Colonic mucosa (tissue), 4 donors: ENCODE results near the gene LRRN2. TPM values are rescaled to one million over a fixed set of nuclear protein-coding genes. Genes with fewer than 3 reads are reported as not detected.

ENCODE experiments used
- DNase-seq: peaks from one replicate; pipeline ENCODE4 v3.0.0-alpha.2; 2020
- H3K27ac ChIP-seq: fragments of 200-600 bp; one replicate; pipeline ENCODE4 v1.8.0; 2021
- H3K27me3 ChIP-seq: fragments of 200-600 bp; one replicate; pipeline ENCODE4 v1.8.0; 2021
- H3K36me3 ChIP-seq: fragments of 200-600 bp; one replicate; pipeline ENCODE4 v1.8.0; 2021
- H3K4me1 ChIP-seq: fragments of 200-600 bp; one replicate; pipeline ENCODE4 v1.8.0; 2021; ENCODE audit warnings: mild to moderate bottlenecking
- H3K4me3 ChIP-seq: fragments of 200-600 bp; one replicate; pipeline ENCODE4 v1.8.0; 2021
- H3K9ac ChIP-seq, 2 donors: one replicate each; pipeline ENCODE4 v1.7.0; 2013; ENCODE audit warnings: control low read depth in 2 of 2, low read depth in 2 of 2, low read length in 2 of 2
- H3K9me3 ChIP-seq: fragments of 200-600 bp; one replicate; pipeline ENCODE4 v1.8.0; 2021
- CTCF ChIP-seq: fragments of 200-600 bp; IDR thresholded peaks from one replicate; pipeline ENCODE4 v1.8.0; 2022; ENCODE audit warnings: antibody characterized with exemption, mild to moderate bottlenecking
- intact Hi-C: fragments of 100-400 bp; cut with DNase I; formaldehyde crosslinking; loops from one replicate; pipeline ENCODE4 v1.14.1; 2022
- total RNA-seq, 2 donors: library from RNA; stranded (reverse); fragmentation: NEBNext Ultra II Directional in 1 of 2; extraction: Animal tissue kit (Norgen Biotek cat#: 25700) in 1 of 2; gene quantifications; one replicate each; pipeline ENCODE4 v1.2.1, GENCODE V29; 2021
- donor health status: healthy.
- donor health status: DM: no; HTN: no; CAD: no.
- donor health status: DM: no; HTN: no; CAD: no.

Gene LRRN2
- total RNA-seq, 2 donors from 2014 or later = 13.1 to 13.9 TPM

GRCh38 chr1:204663644-204664383 is 21.7 kb downstream of the LRRN2 start:
- intact Hi-C loops = no loop called here
- Histone ChIP-seq H3K9ac (no peak overlapping the region), H3K4me1 (no peaks in the 10 kb centered on the region), H3K27me3 (no peaks in the 10 kb centered on the region), H3K27ac (no peak overlapping the region), H3K4me3 (no peak overlapping the region), H3K36me3 (no peaks in the 10 kb centered on the region), H3K9me3 (no peaks in the 10 kb centered on the region)
- no peak for TF ChIP-seq CTCF
- no peak for DNase-seq

DNA sequence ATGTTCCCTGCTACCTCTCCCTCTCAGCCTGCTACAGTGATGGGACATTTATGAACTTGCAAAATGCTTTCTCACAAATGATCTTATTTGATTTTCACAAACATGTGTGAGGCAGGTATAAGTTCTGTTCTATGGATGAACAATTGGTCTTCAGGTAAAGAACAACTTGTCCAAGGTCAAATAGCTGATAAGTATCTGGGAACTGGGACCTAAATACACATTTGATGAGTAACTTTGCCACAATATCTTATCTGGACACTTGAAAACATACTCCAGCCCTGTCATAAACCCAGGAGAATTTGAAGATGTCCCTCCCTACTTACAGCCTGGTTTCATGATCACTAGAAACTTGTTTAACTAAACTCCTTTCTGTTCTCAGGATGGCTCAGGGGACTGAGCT is 23.0 kb downstream of the LRRN2 start:
- H3K27ac ChIP-seq = no peak overlapping the region
- no peaks in the 10 kb centered on the region for H3K27me3 ChIP-seq
- no peak overlapping the region for H3K9ac ChIP-seq
- no peak for DNase-seq
- intact Hi-C loops = no loop called here
- H3K9me3 ChIP-seq = no peaks in the 10 kb centered on the region
- H3K36me3 ChIP-seq = no peaks in the 10 kb centered on the region
- no peak overlapping the region for H3K4me3 ChIP-seq
- no peaks in the 10 kb centered on the region for H3K4me1 ChIP-seq
- TF ChIP-seq CTCF = no peak

- H3K27ac ChIP-seq = no peak overlapping the region
- H3K27me3 ChIP-seq = no peaks in the 10 kb centered on the region
- DNase-seq = no peak
- H3K9ac ChIP-seq = no peak overlapping the region
- intact Hi-C loops = no loop called here
- H3K9me3 ChIP-seq = no peaks in the 10 kb centered on the region
- no peak for TF ChIP-seq CTCF
- H3K4me1 ChIP-seq = no peaks in the 10 kb centered on the region
- no peak overlapping the region for H3K4me3 ChIP-seq
- H3K36me3 ChIP-seq = no peaks in the 10 kb centered on the region
Observed at GRCh38 chr1:204660509-204660908, 25.0 kb downstream of the LRRN2 start.

- DNase-seq = no peak
- no peak overlapping the region for H3K4me3 ChIP-seq
- no peak for TF ChIP-seq CTCF
- no peak overlapping the region for H3K27ac ChIP-seq
- H3K36me3 ChIP-seq = no peaks in the 10 kb centered on the region
- no peak overlapping the region for H3K9ac ChIP-seq
- H3K4me1 ChIP-seq = no peaks in the 10 kb centered on the region
- intact Hi-C loops = no loop called here
- H3K27me3 ChIP-seq = no peaks in the 10 kb centered on the region
- no peaks in the 10 kb centered on the region for H3K9me3 ChIP-seq
Observed at GRCh38 chr1:204659056-204659455, 26.5 kb downstream of the LRRN2 start.

DNA sequence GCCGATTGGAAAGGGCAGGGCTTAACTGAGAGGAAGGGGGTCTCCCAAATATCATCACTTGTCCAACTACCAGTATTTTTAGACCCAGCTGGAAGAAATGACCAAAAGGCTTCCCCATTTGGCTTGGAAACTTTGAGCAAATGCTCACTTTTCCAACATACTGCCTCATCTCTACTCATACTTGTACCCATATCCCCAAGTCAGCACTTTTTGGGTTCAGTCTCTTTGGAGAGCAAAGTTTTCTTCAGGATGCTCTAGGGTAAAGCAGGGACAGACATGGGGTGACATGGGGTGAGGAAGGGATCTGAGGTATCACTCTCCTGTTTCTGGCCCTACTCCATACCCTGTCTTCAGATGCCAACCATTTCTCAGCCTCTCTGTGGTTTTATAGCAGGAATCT is 27.2 kb downstream of the LRRN2 start:
- H3K36me3 ChIP-seq = no peaks in the 10 kb centered on the region
- intact Hi-C loops = no loop called here
- no peak overlapping the region for H3K9ac ChIP-seq
- H3K4me3 ChIP-seq = no peak overlapping the region
- no peak for DNase-seq
- no peak for TF ChIP-seq CTCF
- H3K9me3 ChIP-seq = no peaks in the 10 kb centered on the region
- no peak overlapping the region for H3K27ac ChIP-seq
- H3K4me1 ChIP-seq = no peaks in the 10 kb centered on the region
- H3K27me3 ChIP-seq = no peaks in the 10 kb centered on the region
